Omental fat pad (tissue), 4 donors: Measurements from ENCODE around the gene PEAK3. TPM values are rescaled to one million over a fixed set of nuclear protein-coding genes. Genes with fewer than 3 reads are reported as not detected.

Experiments
- ATAC-seq: fragments of 150-250 bp; one replicate; pipeline ENCODE4 v1.9.1; 2016; ENCODE audit warnings: mild to moderate bottlenecking, moderate library complexity; ENCODE audit not compliant: low FRiP score
- DNase-seq: peaks from one replicate; pipeline ENCODE4 v3.0.0-alpha.2; 2019; ENCODE audit warnings: low spot score
- total RNA-seq, 4 donors: library from RNA; depleted of rRNA; stranded (reverse); fragments of >200 nt; gene quantifications; one replicate each; pipeline ENCODE4 v1.1.0, GENCODE V29; 2016
- TF ChIP-seq, protein P1 (sequence below), 3 donors: fragments of 450-650 bp; IDR thresholded peaks; one replicate each; pipeline ENCODE4 v1.5.1; 2016 to 2017; ENCODE audit warnings: antibody characterized with exemption in 3 of 3, mild to moderate bottlenecking in 3 of 3, moderate library complexity in 2 of 3

The PEAK3 gene
- total RNA-seq, 4 donors from 2014 or later = 0.09 to 9.1 (median 1.3) TPM

DNA sequence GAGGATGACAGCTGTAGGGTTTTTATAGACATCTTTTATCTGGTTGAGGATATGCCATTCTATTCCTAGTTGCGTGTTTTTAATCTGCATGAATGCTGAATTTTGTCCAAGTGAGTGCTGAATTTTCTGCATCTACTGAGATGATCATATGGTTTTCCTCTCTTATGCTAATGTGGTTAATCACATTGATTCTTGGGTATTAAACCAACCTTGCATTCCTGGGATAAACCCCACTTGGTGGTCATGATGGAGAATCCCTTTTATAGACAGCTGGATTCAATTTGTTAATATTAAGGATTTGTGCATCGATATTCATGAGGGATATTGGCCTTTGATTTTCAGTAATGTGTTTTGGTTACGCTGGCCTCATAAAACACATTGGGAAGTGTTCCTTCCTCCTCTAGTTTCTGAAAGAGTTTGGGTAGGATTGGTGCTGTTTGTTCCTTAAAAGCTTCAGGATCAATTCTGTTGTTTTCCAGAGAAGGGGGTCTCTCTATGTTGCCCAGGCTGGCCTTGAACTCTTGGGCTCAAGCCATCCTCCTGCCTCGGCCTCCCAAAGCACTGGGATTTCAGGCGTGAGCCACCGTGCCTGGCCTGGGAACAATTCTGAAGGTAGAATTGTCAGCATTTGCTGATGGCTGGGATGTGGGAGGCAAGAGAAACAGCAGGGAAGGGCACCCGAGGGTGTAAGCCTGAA lies 33.3 kb upstream of the PEAK3 start:
- ATAC-seq (no peak), DNase-seq (no peak)
- TF ChIP-seq, protein P1, sequence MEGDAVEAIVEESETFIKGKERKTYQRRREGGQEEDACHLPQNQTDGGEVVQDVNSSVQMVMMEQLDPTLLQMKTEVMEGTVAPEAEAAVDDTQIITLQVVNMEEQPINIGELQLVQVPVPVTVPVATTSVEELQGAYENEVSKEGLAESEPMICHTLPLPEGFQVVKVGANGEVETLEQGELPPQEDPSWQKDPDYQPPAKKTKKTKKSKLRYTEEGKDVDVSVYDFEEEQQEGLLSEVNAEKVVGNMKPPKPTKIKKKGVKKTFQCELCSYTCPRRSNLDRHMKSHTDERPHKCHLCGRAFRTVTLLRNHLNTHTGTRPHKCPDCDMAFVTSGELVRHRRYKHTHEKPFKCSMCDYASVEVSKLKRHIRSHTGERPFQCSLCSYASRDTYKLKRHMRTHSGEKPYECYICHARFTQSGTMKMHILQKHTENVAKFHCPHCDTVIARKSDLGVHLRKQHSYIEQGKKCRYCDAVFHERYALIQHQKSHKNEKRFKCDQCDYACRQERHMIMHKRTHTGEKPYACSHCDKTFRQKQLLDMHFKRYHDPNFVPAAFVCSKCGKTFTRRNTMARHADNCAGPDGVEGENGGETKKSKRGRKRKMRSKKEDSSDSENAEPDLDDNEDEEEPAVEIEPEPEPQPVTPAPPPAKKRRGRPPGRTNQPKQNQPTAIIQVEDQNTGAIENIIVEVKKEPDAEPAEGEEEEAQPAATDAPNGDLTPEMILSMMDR (IDR thresholded peaks at IDR 0.05) = no peak

GRCh38 chr19:2312820-2313501 lies 31.0 kb upstream of the PEAK3 start:
- ATAC-seq (no peak), DNase-seq (no peak)
- TF ChIP-seq, protein P1 (IDR thresholded peaks at IDR 0.05) = no peak

- TF ChIP-seq, protein P1 (IDR thresholded peaks at IDR 0.05) = no peak
- ATAC-seq = no peak
- no peak for DNase-seq
Observed at GRCh38 chr19:2311093-2311492, 29.1 kb upstream of the PEAK3 start.

DNA sequence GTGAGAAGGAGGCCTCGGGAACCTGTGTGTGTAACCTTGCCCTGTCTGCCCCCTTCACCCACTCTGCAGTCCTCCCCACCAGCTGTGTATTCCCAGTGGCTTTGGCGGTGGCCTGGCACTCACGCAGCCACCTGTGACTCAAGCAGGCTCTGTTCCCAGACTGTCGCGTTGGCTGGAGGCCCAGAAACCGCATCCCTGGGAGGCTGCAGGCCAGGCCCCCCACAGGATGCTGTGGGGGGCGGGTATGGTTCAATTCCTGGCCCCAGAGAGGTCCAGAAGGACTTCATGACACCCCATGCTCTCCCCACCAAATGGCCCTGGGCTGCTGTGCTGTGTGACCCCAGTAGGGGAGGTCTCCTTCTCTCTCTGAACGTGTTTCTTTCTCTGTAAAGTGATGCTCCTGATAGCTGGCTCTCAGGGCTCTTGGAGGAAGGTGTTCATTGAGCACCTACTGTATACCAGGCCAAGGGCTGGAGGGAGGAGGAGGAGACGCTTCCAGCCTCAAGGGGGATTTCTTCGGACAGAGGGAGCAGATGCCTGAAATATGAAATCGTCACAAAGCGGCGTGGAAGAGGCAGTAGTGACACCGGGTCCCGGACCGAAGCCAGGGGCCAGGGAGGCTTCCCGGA lies 27.9 kb upstream of the PEAK3 start:
- DNase-seq = no peak
- ATAC-seq = no peak
- TF ChIP-seq, protein P1 (IDR thresholded peaks at IDR 0.05) = no peak

DNA sequence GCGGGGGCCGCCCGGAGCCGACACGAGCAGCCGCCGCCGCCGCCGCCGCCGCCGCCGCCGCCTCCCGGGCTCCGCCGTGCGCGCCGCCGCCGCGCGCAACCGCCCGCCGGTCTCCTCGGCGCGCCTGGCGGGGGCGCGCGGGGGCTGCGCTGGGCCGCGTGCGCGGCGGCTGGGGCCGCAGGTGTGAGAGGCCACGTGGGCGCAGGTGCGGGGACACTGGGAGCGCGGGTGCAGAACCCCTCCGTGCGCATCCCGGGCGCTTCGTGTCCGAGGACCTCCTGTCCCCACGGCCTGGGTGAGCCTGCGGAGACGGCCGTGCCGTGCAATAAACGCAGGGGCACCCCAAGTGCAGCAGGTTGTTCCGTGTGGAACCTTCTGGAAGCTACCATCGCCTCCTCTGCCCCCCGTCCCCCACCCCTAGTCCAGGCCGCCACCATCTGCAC lies 26.2 kb upstream of the PEAK3 start, which contains the start of gene LINGO3:
Gene LINGO3, minus strand, starts transcription at position 41 of the 443 bp plus-strand sequence. CDS start 16,378 bp downstream, outside the sequence.
- DNase-seq = no peak
- TF ChIP-seq, protein P1 (IDR thresholded peaks at IDR 0.05) = no peak
- no peak for ATAC-seq

DNA sequence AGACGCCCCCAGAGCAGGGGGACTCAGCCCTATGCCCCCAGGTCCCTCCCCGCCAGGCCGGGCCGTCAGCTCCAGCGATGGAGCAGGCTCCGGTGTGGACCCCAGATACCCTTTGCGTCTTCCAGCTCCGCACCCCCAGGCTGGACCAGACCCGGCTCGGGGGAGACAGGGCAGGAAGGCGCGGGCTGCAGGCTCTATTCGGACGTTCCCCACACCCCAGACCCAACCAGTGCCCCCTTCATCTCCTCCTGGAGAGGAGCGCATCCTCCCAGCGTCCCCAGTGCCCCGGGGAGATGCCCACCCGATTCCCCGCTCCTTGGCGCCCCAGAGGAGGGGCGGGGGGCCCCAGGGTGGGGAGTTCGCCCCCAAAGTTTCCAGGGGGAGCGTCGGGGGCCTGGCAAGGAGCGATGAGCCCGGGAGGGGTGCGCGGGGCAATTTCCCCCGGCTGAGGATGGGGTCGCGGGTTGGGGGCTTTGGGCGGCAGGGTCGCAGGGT lies 25.6 kb upstream of the PEAK3 start:
- TF ChIP-seq, protein P1 (IDR thresholded peaks at IDR 0.05) = no peak
- no peak for DNase-seq
- no peak for ATAC-seq
